OCI-LY1 (cell line): Measurements from ENCODE around the gene ARFGAP1.

Experiments
- H2AFZ ChIP-seq: fragments of 200-600 bp; sonication (generic), shearing (Covaris generic); 2 replicates; pipeline ENCODE4 v1.6.0; 2014; ENCODE audit warnings: antibody characterized with exemption, mild to moderate bottlenecking, low read length
- H3F3A ChIP-seq: fragments of 200-600 bp; sonication (generic), shearing (Covaris generic); 2 replicates; pipeline ENCODE4 v1.6.0; 2014; ENCODE audit warnings: mild to moderate bottlenecking, antibody characterized with exemption, low read length, moderate library complexity; ENCODE audit not compliant: insufficient read depth
- H3K27ac ChIP-seq: fragments of 200-600 bp; sonication (generic); 2 replicates; pipeline ENCODE4 v1.5.1; 2014; ENCODE audit warnings: low read length, mixed run types, mild to moderate bottlenecking, low read depth; ENCODE audit not compliant: poor library complexity, severe bottlenecking
- H3K27me3 ChIP-seq: fragments of 200-600 bp; sonication (generic); 2 replicates; pipeline ENCODE4 v1.6.0; 2014; ENCODE audit warnings: antibody characterized with exemption, mild to moderate bottlenecking, low read length, moderate library complexity; ENCODE audit not compliant: insufficient read depth
- H3K36me3 ChIP-seq: fragments of 200-600 bp; sonication (generic); 2 replicates; pipeline ENCODE4 v1.6.1; 2014; ENCODE audit warnings: mild to moderate bottlenecking, antibody characterized with exemption, low read length, moderate library complexity, mixed read lengths; ENCODE audit not compliant: insufficient read depth
- H3K4me1 ChIP-seq: fragments of 200-600 bp; sonication (generic); 2 replicates; pipeline ENCODE4 v1.5.1; 2014; ENCODE audit warnings: mild to moderate bottlenecking, low read length, moderate library complexity; ENCODE audit not compliant: insufficient read depth, severe bottlenecking
- H3K4me2 ChIP-seq: fragments of 200-600 bp; sonication (generic), shearing (Covaris generic); 2 replicates; pipeline ENCODE4 v1.6.1; 2014; ENCODE audit warnings: low read length
- H3K4me3 ChIP-seq: fragments of 200-600 bp; sonication (generic); 2 replicates; pipeline ENCODE4 v1.5.1; 2014; ENCODE audit warnings: low read length, low read depth, mild to moderate bottlenecking, mixed read lengths; ENCODE audit not compliant: poor library complexity, severe bottlenecking
- H3K79me2 ChIP-seq: fragments of 200-600 bp; shearing (Covaris generic); 2 replicates; pipeline ENCODE4 v1.6.1; 2016; ENCODE audit warnings: mixed run types, low read length, mixed read lengths; ENCODE audit not compliant: insufficient read depth
- H3K9ac ChIP-seq: fragments of 200-600 bp; sonication (generic), shearing (Covaris generic); 2 replicates; pipeline ENCODE4 v1.6.1; 2014; ENCODE audit warnings: mild to moderate bottlenecking, low read length, mixed read lengths
- H3K9me2 ChIP-seq: fragments of 200-600 bp; sonication (generic), shearing (Covaris generic); 2 replicates; pipeline ENCODE4 v1.6.1; 2014; ENCODE audit warnings: low read depth, mild to moderate bottlenecking, low read length, mixed read lengths
- H3K9me3 ChIP-seq: fragments of 200-600 bp; shearing (Covaris generic); 2 replicates; pipeline ENCODE4 v1.6.1; 2014; ENCODE audit warnings: low read length, mixed read lengths
- H4K20me1 ChIP-seq: fragments of 200-600 bp; sonication (generic), shearing (Covaris generic); 2 replicates; pipeline ENCODE4 v1.6.0; 2016; ENCODE audit warnings: mild to moderate bottlenecking, low read length; ENCODE audit not compliant: insufficient read depth
- EZH2 ChIP-seq: fragments of 200-600 bp; sonication (generic), shearing (Covaris generic); IDR thresholded peaks from 2 replicates; pipeline ENCODE4 v1.8.0; 2017; ENCODE audit warnings: borderline replicate concordance, mixed run types, mild to moderate bottlenecking, antibody characterized with exemption, low read length, moderate library complexity, mixed read lengths
- TF ChIP-seq, protein P1 (sequence below): fragments of 200-600 bp; sonication (generic), shearing (Covaris generic); IDR thresholded peaks from 2 replicates; pipeline ENCODE4 v1.5.1; 2017; ENCODE audit warnings: mild to moderate bottlenecking, antibody characterized with exemption, low read length, moderate library complexity, mixed read lengths

Gene ARFGAP1

DNA sequence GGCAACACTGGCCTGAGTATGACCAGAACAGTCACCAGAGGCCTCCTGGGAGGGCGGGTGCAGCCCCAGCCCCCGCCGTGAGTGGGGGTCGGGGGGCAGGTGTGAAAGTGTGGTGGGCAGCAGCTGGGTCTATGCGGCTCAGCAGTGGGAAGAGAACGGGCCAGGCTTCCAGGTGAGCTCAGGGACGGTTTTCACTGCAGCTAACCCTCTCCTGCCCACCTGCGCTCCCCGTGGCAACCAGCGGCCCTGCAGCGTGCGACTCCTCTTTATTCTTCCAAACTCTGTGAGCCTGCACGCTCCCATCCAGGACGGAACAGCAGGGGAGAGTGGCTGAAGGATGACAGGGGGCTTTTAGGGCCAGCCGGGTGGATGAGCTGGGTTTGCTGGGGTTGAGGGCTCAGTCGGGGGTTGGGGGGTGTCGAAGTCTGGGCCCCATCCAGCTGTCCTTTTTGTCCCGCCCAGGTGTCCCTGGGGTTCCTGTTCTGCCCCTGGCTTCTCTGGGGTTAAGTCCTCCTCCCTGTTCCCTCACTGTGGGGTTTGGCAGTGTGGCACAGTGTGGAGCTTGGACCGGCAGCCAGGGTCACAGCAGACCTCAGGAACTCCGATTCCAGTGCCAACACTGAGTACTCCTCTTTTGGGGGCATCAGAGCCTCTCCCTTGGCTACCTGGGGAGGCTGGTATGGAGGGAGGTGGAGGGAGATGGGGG, 37.8 kb upstream of the ARFGAP1 start:
- Histone ChIP-seq H3K36me3 (no peaks in the 10 kb centered on the region), H3K9me2 (no peaks in the 10 kb centered on the region), H2AFZ (no peak overlapping the region), H3K27ac (no peak overlapping the region), H3K27me3 (no peaks in the 10 kb centered on the region), H3K4me1 (no peaks in the 10 kb centered on the region), H3K9ac (no peak overlapping the region), H4K20me1 (no peaks in the 10 kb centered on the region), H3K4me3 (no peak overlapping the region), H3K4me2 (no peak overlapping the region), H3K9me3 (no peaks in the 10 kb centered on the region), H3F3A (no peaks in the 10 kb centered on the region), H3K79me2 (no peaks in the 10 kb centered on the region)
- TF ChIP-seq, protein P1, sequence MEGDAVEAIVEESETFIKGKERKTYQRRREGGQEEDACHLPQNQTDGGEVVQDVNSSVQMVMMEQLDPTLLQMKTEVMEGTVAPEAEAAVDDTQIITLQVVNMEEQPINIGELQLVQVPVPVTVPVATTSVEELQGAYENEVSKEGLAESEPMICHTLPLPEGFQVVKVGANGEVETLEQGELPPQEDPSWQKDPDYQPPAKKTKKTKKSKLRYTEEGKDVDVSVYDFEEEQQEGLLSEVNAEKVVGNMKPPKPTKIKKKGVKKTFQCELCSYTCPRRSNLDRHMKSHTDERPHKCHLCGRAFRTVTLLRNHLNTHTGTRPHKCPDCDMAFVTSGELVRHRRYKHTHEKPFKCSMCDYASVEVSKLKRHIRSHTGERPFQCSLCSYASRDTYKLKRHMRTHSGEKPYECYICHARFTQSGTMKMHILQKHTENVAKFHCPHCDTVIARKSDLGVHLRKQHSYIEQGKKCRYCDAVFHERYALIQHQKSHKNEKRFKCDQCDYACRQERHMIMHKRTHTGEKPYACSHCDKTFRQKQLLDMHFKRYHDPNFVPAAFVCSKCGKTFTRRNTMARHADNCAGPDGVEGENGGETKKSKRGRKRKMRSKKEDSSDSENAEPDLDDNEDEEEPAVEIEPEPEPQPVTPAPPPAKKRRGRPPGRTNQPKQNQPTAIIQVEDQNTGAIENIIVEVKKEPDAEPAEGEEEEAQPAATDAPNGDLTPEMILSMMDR = peak; percentile 40; the same call in 1 of the 2 replicates
- no peak for TF ChIP-seq EZH2

DNA sequence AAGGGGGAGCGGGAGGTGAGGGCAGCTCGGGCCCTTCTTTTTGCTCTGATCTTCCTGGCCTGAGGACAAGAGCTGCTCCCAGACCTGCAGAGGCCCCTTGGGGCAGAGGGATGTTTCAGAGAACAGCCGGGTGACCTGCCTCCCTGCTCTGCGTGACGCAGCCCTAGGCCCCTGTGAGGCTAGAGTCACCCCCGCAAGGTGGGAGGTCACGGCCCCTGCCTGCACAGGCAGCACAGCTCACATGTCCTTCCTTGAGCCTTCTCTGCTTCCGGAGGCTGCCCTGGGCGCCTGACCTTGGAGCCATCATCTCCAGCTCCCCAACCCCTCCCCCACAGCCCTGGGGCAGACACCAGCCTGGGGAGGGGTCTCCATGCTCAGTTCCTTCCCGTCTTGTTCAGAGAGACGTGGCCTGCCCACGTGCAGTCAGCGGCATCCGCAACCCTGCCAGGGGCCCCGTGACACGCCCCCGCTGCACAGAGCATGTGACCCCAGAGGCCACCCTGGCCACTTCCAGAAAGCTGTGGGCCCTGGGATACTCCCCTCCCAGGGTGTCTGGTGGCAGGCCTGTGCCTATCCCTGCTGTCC, 37.1 kb upstream of the ARFGAP1 start, which contains the start of gene BIRC7:
TSS of gene BIRC7 (plus strand) at position 507 of the 585 bp plus-strand sequence. CDS start 192 bp downstream, outside the sequence.
- no peaks in the 10 kb centered on the region for H3K9me2 ChIP-seq
- no peak within 1 kb of the TSS for H3K27ac ChIP-seq
- no peak within 1 kb of the TSS for H3K4me2 ChIP-seq
- no peaks in the 10 kb centered on the region for H3K4me1 ChIP-seq
- no peaks in the 10 kb centered on the region for H3K9me3 ChIP-seq
- H3K36me3 ChIP-seq = no peaks in the 10 kb centered on the region
- TF ChIP-seq, protein P1 = no peak
- no peak for TF ChIP-seq EZH2
- no peak within 1 kb of the TSS for H3K9ac ChIP-seq
- H2AFZ ChIP-seq = no peak within 1 kb of the TSS
- H4K20me1 ChIP-seq = no peaks in the 10 kb centered on the region
- no peak within 1 kb of the TSS for H3K4me3 ChIP-seq
- no peaks in the 10 kb centered on the region for H3K79me2 ChIP-seq
- no peaks in the 10 kb centered on the region for H3K27me3 ChIP-seq
- H3F3A ChIP-seq = no peaks in the 10 kb centered on the region

- Histone ChIP-seq H3K27ac (no peak overlapping the region), H3K9me2 (no peaks in the 10 kb centered on the region), H3K4me1 (no peaks in the 10 kb centered on the region), H3K36me3 (no peaks in the 10 kb centered on the region), H3K9ac (no peak overlapping the region), H3K27me3 (no peaks in the 10 kb centered on the region), H3K4me3 (no peak overlapping the region), H3K4me2 (no peak overlapping the region), H3K79me2 (no peaks in the 10 kb centered on the region), H3F3A (no peaks in the 10 kb centered on the region), H2AFZ (no peak overlapping the region), H3K9me3 (no peaks in the 10 kb centered on the region), H4K20me1 (no peaks in the 10 kb centered on the region)
- TF ChIP-seq, protein P1 = no peak
- no peak for TF ChIP-seq EZH2
These were observed 36.3 kb upstream of the ARFGAP1 start for GRCh38 chr20:63236116-63236837.
